HFFc6 (cell line): ENCODE results near the gene TBCK. TPM values are rescaled to one million over a fixed set of nuclear protein-coding genes. Genes with fewer than 3 reads are reported as not detected.
A peak's percentile ranks its signal among the peaks of the same experiment; 100 is the strongest.

Source experiments
- DNase-seq: peaks from one replicate; pipeline ENCODE4 v3.0.0-alpha.2; 2018
- H3K27ac Mint-ChIP-seq: 2 replicates; pipeline ENCODE4 v1.8.0; 2020; ENCODE audit warnings: mild to moderate bottlenecking, mixed read lengths
- H3K27me3 Mint-ChIP-seq: 2 replicates; pipeline ENCODE4 v1.8.0; 2021; ENCODE audit warnings: mild to moderate bottlenecking, moderate library complexity, mixed read lengths; ENCODE audit not compliant: insufficient read depth
- H3K36me3 Mint-ChIP-seq: 2 replicates; pipeline ENCODE4 v1.8.0; 2021; ENCODE audit warnings: low read depth, mixed read lengths
- H3K4me1 Mint-ChIP-seq: 2 replicates; pipeline ENCODE4 v1.8.0; 2020; ENCODE audit warnings: low read depth, mixed read lengths
- H3K4me3 Mint-ChIP-seq: 2 replicates; pipeline ENCODE4 v1.8.0; 2020; ENCODE audit warnings: mild to moderate bottlenecking, moderate library complexity, mixed read lengths
- H3K9me3 Mint-ChIP-seq: 2 replicates; pipeline ENCODE4 v1.8.0; 2020; ENCODE audit warnings: mild to moderate bottlenecking, mixed read lengths
- total RNA-seq, 6 experiments: library from RNA; stranded (reverse); fragmentation: NEBNext Ultra II Directional; extraction: Animal tissue kit (Norgen Biotek cat#: 25700); gene quantifications; 2 replicates in 1 of 6; 3 replicates in 5 of 6; pipeline ENCODE4 v1.2.3, GENCODE V29; 2021
- TF ChIP-seq, protein P1 (sequence below): fragments of 200-600 bp; sonication (generic); IDR thresholded peaks from 2 replicates; pipeline ENCODE4 v1.5.0; 2021; ENCODE audit warnings: antibody characterized with exemption, mild to moderate bottlenecking

The TBCK gene
- total RNA-seq, 6 experiments from 2014 or later, result 21.4 to 37.0 (median 27.1) TPM

DNA sequence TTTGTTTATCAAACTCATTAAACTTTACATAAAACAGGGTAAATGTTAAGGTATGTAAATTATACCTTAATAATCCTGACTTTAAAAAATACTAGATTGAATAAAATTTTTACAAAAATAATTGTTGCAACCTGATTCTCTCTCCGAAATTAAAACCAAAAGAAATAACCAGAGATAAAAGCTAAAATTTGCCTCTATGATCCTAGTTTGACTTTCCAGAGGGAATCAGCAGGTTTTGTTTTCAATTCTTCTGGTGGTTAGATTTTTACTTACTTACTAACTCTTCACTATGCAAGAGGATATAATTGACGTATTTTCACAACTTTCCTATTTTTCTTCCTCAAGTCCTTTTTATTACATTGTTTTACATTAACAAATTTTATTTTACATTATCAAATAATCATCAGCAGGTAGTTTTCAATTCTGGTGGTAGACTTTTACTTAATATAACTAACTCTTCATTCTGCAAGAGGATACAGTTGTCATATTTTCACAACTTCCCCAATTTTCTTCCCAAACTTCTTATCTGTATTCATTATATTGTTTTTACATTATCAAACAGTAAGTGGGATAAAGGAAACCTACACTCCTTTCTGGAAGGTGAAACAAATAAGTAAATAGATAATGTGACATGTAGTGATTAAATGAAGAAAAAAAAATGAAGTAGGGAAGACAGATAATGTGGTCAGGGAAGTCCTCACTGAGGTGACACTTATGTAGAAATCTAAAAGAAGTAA lies 52.2 kb downstream of the TBCK start:
- TF ChIP-seq, protein P1, sequence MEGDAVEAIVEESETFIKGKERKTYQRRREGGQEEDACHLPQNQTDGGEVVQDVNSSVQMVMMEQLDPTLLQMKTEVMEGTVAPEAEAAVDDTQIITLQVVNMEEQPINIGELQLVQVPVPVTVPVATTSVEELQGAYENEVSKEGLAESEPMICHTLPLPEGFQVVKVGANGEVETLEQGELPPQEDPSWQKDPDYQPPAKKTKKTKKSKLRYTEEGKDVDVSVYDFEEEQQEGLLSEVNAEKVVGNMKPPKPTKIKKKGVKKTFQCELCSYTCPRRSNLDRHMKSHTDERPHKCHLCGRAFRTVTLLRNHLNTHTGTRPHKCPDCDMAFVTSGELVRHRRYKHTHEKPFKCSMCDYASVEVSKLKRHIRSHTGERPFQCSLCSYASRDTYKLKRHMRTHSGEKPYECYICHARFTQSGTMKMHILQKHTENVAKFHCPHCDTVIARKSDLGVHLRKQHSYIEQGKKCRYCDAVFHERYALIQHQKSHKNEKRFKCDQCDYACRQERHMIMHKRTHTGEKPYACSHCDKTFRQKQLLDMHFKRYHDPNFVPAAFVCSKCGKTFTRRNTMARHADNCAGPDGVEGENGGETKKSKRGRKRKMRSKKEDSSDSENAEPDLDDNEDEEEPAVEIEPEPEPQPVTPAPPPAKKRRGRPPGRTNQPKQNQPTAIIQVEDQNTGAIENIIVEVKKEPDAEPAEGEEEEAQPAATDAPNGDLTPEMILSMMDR, result no peak

DNA sequence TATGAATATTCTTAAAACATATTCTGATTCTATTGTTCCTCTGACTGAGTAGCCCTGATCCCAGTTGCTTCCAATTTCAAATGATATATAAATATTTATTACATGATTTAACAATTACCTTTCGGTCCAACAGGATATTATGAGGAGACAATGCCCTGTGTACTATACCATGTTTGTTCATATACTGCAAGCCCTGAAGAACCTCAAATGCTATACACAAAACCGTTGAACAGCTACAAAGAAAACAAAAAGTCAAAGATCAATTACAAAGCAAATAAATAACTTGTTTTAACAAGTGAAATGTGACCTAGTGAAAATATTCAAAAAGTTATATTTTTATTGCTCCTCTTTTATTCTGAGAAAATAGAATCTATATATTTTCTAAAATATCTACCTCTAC lies 54.0 kb downstream of the TBCK start:
- H3K4me3 Mint-ChIP-seq, result no peak overlapping the region
- H3K27me3 Mint-ChIP-seq, result no peaks in the 10 kb centered on the region
- H3K4me1 Mint-ChIP-seq, result peaks cover 28% of the 10 kb centered on the region
- H3K27ac Mint-ChIP-seq, result no peak overlapping the region
- TF ChIP-seq, protein P1, result no peak
- DNase-seq, result no peak
- no peaks in the 10 kb centered on the region for H3K9me3 Mint-ChIP-seq
- no peaks in the 10 kb centered on the region for H3K36me3 Mint-ChIP-seq

More for the DNA sequence above, 52.2 kb downstream of the TBCK start:
- Mint-ChIP-seq H3K9me3 (no peaks in the 10 kb centered on the region), H3K27me3 (no peaks in the 10 kb centered on the region), H3K4me3 (no peak overlapping the region), H3K36me3 (no peaks in the 10 kb centered on the region), H3K4me1 (peaks cover 18% of the 10 kb centered on the region), H3K27ac (no peak overlapping the region)
- DNase-seq, result no peak

- peak overlapping the region; percentile 60 for H3K27ac Mint-ChIP-seq
- H3K4me1 Mint-ChIP-seq, result peaks cover 20% of the 10 kb centered on the region
- TF ChIP-seq, protein P1, result no peak
- H3K36me3 Mint-ChIP-seq, result no peaks in the 10 kb centered on the region
- H3K27me3 Mint-ChIP-seq, result no peaks in the 10 kb centered on the region
- no peak overlapping the region for H3K4me3 Mint-ChIP-seq
- DNase-seq, result no peak
- H3K9me3 Mint-ChIP-seq, result no peaks in the 10 kb centered on the region
Measured at GRCh38 chr4:106258145-106259045, 57.6 kb downstream of the TBCK start.

DNA sequence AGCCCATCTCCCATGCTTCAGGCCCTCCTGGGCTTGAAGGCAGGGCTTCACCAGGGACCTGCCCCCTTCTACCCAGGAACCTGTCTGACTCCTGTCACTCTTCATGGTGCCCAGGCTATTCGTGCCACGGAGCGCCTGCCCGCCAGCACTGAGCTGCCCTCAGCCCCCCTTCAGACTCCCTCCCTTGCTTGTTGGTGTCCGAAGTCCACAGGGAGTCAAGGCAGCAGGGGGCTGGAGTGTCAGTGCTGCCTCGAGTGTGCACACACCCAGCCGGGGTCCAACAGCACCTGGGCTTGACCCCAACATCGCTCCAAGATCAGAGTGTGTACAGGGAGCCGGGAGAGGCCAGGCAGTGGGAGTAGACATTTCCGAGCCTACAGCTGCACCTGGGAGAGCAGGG lies 59.8 kb downstream of the TBCK start:
- no peak overlapping the region for H3K27ac Mint-ChIP-seq
- no peaks in the 10 kb centered on the region for H3K36me3 Mint-ChIP-seq
- no peak overlapping the region for H3K4me3 Mint-ChIP-seq
- no peaks in the 10 kb centered on the region for H3K9me3 Mint-ChIP-seq
- peaks cover 26% of the 10 kb centered on the region for H3K4me1 Mint-ChIP-seq
- no peak for DNase-seq
- H3K27me3 Mint-ChIP-seq, result no peaks in the 10 kb centered on the region
- TF ChIP-seq, protein P1, result no peak

GRCh38 chr4:106255195-106255594 lies 60.8 kb downstream of the TBCK start:
- no peaks in the 10 kb centered on the region for H3K9me3 Mint-ChIP-seq
- H3K4me3 Mint-ChIP-seq, result no peak overlapping the region
- no peak overlapping the region for H3K27ac Mint-ChIP-seq
- H3K36me3 Mint-ChIP-seq, result no peaks in the 10 kb centered on the region
- H3K4me1 Mint-ChIP-seq, result peaks cover 26% of the 10 kb centered on the region
- TF ChIP-seq, protein P1, result no peak
- no peaks in the 10 kb centered on the region for H3K27me3 Mint-ChIP-seq
- DNase-seq, result no peak
